GM21447 (cell line): ENCODE data around the gene PRAMEF1.
"Not testable (repeated sequence)": the region's sequence is repeated elsewhere in the genome, so short reads cannot be mapped to it uniquely, and the experiment has no call there.

Experiments
- ATAC-seq: cut with Tn5 transposase; IDR thresholded peaks from one replicate; pipeline ENCODE4 v1.9.1; 2021; ENCODE audit not compliant: unreplicated experiment

PRAMEF1 gene

DNA sequence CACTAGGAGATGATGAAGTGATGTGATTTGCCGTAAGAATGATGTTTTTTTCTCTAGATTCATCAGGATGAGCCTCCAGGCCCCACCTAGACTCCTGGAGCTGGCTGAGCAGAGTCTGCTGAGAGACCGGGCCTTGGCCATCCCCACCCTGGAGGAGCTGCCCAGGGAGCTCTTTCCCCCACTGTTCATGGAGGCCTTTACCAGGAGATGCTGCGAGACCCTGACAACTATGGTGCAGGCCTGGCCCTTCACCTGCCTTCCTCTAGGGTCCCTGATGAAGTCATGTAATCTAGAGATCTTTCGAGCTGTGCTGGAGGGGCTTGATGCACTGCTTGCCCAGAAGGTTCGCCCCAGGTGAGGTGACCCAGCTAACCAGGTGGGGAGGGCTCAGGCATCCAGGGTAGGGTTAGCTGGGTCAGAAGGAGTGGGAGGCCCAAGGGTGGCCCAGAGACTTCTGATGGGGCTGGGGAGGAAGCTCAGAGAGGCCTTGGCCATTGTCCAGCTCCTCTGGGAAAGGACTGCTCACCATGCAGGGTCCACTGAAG lies 16.3 kb upstream of the PRAMEF1 start:
- ATAC-seq = no peak

DNA sequence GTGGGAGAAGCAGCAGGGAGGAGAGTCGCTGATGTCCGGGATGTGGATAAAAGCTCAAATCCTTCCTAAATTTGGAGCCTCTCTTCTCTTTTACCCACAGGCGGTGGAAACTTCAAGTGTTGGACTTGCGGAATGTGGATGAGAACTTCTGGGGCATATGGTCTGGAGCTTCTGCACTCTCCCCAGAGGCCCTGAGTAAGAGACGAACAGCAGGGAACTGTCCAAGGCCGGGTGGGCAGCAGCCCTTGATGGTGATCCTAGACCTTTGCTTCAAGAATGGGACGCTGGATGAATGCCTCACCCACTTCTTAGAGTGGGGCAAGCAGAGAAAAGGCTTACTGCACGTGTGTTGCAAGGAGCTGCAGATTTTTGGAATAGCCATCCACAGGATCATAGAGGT lies 15.8 kb upstream of the PRAMEF1 start:
- ATAC-seq = no peak

DNA sequence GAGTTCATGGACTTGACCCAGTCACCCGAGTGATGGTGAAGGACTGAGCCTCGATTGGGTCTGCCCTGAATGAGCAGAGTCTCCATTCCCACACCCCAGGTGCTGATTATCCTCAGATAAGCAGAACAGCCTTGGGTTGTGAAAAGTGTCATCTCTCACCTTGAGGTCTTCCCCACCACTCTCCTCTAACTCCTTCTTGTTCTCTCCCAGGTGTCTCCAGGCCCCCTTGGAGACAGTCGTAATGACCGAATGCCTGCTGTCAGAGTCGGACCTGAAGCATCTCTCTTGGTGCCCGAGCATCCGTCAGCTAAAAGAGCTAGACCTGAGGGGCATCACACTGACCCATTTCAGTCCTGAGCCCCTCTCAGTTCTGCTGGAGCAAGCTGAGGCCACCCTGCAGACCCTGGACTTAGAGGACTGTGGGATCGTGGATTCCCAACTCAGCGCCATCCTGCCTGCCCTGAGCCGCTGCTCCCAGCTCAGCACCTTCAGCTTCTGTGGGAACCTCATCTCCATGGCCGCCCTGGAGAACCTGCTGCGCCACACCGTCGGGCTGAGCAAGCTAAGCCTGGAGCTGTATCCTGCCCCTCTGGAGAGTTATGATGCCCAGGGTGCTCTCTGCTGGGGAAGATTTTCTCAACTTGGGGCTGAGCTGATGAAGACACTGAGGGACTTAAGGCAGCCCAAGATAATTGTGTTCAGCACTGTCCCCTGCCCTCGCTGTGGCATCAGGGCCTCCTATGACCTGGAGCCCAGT lies 14.2 kb upstream of the PRAMEF1 start:
- ATAC-seq = no peak

- ATAC-seq = no peak
These were observed 13.1 kb upstream of the PRAMEF1 start for GRCh38 chr1:12778061-12778460.

- ATAC-seq = no peak
These were observed 12.3 kb upstream of the PRAMEF1 start for GRCh38 chr1:12778907-12779306.

DNA sequence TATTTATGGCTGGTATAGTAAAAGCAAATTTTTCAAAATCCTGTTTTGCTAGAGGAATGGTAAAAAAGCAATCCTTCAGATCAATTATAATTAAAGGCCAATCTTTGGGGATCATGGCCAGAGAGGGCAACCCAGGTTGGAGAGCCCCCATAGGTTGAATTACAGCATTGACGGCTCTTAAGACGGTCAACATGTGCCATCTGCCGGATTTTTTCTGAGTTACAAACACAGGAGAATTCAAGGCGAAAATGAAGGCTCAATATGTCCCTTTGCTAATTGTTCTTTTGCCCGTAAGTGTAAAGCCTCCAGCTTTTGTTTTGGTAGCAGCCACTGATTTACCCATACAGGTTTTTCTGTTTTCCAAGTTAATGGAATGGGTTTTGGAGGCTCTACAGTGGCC lies 9.7 kb upstream of the PRAMEF1 start:
- not testable (repeated sequence) for ATAC-seq

- not testable (repeated sequence) for ATAC-seq
These were observed 7.4 kb upstream of the PRAMEF1 start for GRCh38 chr1:12783783-12784182.

GRCh38 chr1:12784729-12785128 lies 6.5 kb upstream of the PRAMEF1 start:
- not testable (repeated sequence) for ATAC-seq

GRCh38 chr1:12798911-12799310 lies 7.7 kb downstream of the PRAMEF1 start:
- no peak for ATAC-seq

DNA sequence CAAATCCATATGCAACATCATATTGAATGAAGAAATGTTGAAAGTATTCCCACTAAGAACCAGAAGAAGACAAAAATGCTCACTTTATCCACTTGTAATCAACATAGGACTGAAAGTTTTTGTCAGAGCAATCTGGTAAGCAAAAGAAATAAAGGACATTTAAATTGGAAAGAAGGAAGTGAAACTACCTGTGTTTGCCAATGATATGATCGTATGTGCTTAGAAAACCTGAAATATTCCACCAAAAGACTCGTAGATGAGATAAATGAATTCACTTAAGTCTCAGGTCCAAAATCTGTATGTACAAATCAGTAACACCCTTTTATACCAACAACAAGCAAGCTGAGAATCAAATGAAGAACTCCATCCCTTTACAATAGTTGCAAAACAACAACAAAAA lies 8.5 kb downstream of the PRAMEF1 start:
- no peak for ATAC-seq

DNA sequence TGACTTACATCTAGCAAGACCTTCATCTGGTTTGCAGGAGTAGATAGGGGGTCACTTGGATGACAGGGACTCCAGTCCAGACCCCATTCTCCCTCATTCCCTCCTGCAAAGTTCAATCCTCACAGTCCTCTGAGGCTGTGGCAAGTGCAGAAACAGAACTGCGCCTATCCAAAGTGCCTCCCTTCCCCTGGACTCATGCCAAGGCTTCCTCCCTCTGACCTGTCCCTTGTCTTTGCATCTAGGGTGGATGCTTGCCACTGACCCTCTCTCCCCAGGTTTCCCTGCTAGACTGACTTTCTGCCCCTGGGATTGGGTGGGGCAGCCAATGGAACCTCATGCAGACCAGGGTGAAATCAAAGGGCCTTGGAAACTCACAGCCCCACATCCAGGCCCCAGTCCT lies 18.7 kb downstream of the PRAMEF1 start:
- ATAC-seq = no peak

- no peak for ATAC-seq
These were observed 19.7 kb downstream of the PRAMEF1 start for GRCh38 chr1:12810691-12811408.

- ATAC-seq = no peak
These were observed 20.2 kb downstream of the PRAMEF1 start for GRCh38 chr1:12811409-12811784.

- not testable (repeated sequence) for ATAC-seq
These were observed 27.9 kb downstream of the PRAMEF1 start for GRCh38 chr1:12819061-12819460.

DNA sequence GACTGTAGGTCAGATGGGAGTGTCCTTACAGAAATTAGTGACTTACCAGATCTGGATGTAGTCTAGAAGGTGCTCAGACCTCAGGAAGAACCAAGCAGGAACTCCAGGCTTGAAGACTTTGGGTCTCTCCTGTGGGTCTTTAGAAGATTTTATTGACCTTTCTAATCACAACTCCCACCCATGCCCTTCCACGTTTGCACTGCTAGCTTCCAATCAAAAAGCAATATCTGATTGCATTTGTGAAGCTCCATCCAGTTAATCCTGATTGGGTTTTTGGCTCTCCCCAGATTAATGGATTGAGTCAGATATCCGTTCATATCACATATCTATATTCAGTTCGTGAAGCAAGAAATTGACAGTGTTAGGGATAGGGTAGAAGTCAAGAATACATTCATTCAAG lies 40.1 kb downstream of the PRAMEF1 start, which contains the start of gene PRAMEF11:
TSS of gene PRAMEF11 (minus strand) at position 101 of the 400 bp plus-strand sequence. CDS start 2,621 bp downstream, outside the sequence.
- not testable (repeated sequence) for ATAC-seq

DNA sequence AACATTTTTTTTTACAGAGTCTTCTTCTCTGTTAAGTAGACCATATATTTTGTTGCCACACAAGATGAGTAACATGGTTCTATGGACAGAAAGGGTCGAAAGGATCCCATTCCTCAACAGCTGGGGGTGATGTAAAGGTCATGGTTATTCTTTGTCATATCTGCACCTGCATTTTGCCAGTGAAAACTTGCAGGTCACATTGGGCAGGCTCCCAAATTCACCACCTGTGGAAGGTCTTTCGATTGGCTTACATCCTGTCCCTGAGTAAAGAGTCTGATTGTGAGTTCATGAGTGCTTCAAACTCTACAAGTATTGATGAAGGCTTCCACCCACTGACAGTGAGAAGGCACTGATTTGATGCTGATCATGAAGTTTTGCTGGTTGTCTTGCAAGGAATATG lies 42.1 kb downstream of the PRAMEF1 start:
- not testable (repeated sequence) for ATAC-seq
